Ishikawa (cell line): Measurements from ENCODE around the gene TFF3.

ENCODE experiments used
- CEBPB ChIP-seq: IDR thresholded peaks from 2 replicates; pipeline ENCODE4 v1.6.1; 2012
- EP300 ChIP-seq: IDR thresholded peaks from 2 replicates; pipeline ENCODE4 v1.6.1; 2012; ENCODE audit warnings: borderline replicate concordance
- FOXM1 ChIP-seq: IDR thresholded peaks from 2 replicates; pipeline ENCODE4 v1.6.1; 2012; ENCODE audit warnings: low read depth, borderline replicate concordance
- RAD21 ChIP-seq: IDR thresholded peaks from 2 replicates; pipeline ENCODE4 v1.6.1; 2012; ENCODE audit warnings: low read depth
- REST ChIP-seq: IDR thresholded peaks from 2 replicates; pipeline ENCODE4 v1.6.1; 2012; ENCODE audit warnings: low read depth, mild to moderate bottlenecking
- TEAD4 ChIP-seq: IDR thresholded peaks from 2 replicates; pipeline ENCODE4 v1.6.1; 2012
- YY1 ChIP-seq: IDR thresholded peaks from 2 replicates; pipeline ENCODE4 v1.6.1; 2012; ENCODE audit warnings: low read depth
- ZBTB7A ChIP-seq: IDR thresholded peaks from 2 replicates; pipeline ENCODE4 v1.6.1; 2012; ENCODE audit warnings: low read depth

- no peak for TF ChIP-seq YY1
- no peak for TF ChIP-seq TEAD4
- TF ChIP-seq FOXM1: no peak
- no peak for TF ChIP-seq REST
- TF ChIP-seq EP300: no peak
- no peak for TF ChIP-seq ZBTB7A
- TF ChIP-seq RAD21: no peak
- no peak for TF ChIP-seq CEBPB
These were observed 24.7 kb downstream of the TFF3 start for GRCh38 chr21:42290505-42290904.
